Adipose tissue (tissue), 3 donors: ENCODE data around the gene ATP6V0A1. TPM values are rescaled to one million over a fixed set of nuclear protein-coding genes. Genes with fewer than 3 reads are reported as not detected.
"Not testable (repeated sequence)": the region's sequence is repeated elsewhere in the genome, so short reads cannot be mapped to it uniquely, and the experiment has no call there.

Experiments used
- H3K27ac ChIP-seq: one replicate; pipeline ENCODE4 v1.5.1; 2013; ENCODE audit warnings: low read depth, low read length
- WGBS, 3 donors: extraction: QIAGEN DNeasy Blood & Tissue Kit; methylation state at CpG; one replicate each; pipeline ENCODE4 v1.1.7; 2013; 5-methylcytosine and 5-hydroxymethylcytosine counted together
- polyA plus RNA-seq, 3 donors: library from polyadenylated mRNA; stranded (reverse); fragments of 200-250 nt; gene quantifications; one replicate each; pipeline ENCODE4 v1.2.3, GENCODE V29; 2013
- donor health status: healthy with polysubstance abuse.
- donor health status: Bipolar disorder and iron deficiency.
- donor health status: healthy.

The ATP6V0A1 gene
- polyA plus RNA-seq, 3 donors: 17.6 to 30.5 (median 25.8) TPM

- no peak overlapping the region for H3K27ac ChIP-seq
- WGBS, 3 donors: 31 to 54% (median 42%) methylated on average over 3 of the region's 3 CpGs
Observed at GRCh38 chr17:42529061-42529460, 70.4 kb downstream of the ATP6V0A1 start.

- 74 to 99% (median 92%) methylated on average over 2 of the region's 2 CpGs for WGBS, 3 donors
- no peak overlapping the region for H3K27ac ChIP-seq
Observed at GRCh38 chr17:42530952-42531454, 72.3 kb downstream of the ATP6V0A1 start.

- peak overlapping the region; percentile 17 for H3K27ac ChIP-seq
- WGBS, 3 donors: 9 to 13% (median 12%) methylated on average over 54 to 60 of the region's 60 CpGs
Observed at GRCh38 chr17:42531455-42532354, 73.0 kb downstream of the ATP6V0A1 start.

GRCh38 chr17:42535155-42536047, 76.7 kb downstream of the ATP6V0A1 start:
- 35 to 40% (median 37%) methylated on average over 26 of the region's 26 CpGs for WGBS, 3 donors

GRCh38 chr17:42536048-42536371, 77.3 kb downstream of the ATP6V0A1 start, which contains the start of gene NAGLU:
Gene NAGLU (plus strand): TSS chr17:42536241. CDS start chr17:42536273, 32 bp downstream.
- H3K27ac ChIP-seq: peak within 1 kb of the TSS; percentile 15
- 0 to 1% (median 0%) methylated on average over 37 to 40 of the region's 40 CpGs for WGBS, 3 donors

More at GRCh38 chr17:42535155-42536047, 76.7 kb downstream of the ATP6V0A1 start:
- H3K27ac ChIP-seq: peak overlapping the region; percentile 15

- WGBS, 3 donors: 0 to 1% (median 1%) methylated on average over 54 to 65 of the region's 65 CpGs
- no peak overlapping the region for H3K27ac ChIP-seq
Observed at GRCh38 chr17:42536372-42537155, 77.9 kb downstream of the ATP6V0A1 start.

GRCh38 chr17:42537156-42537805, 78.6 kb downstream of the ATP6V0A1 start:
- 85 to 88% (median 87%) methylated on average over 30 of the region's 31 CpGs for whole genome bisulfite sequencing, 3 donors
- H3K27ac ChIP-seq: no peak overlapping the region

- 95 to 97% (median 96%) methylated on average over 5 of the region's 5 CpGs for WGBS, 3 donors
- no peak overlapping the region for H3K27ac ChIP-seq
Observed at GRCh38 chr17:42537826-42538451, 79.3 kb downstream of the ATP6V0A1 start.

GRCh38 chr17:42538482-42538881, 79.8 kb downstream of the ATP6V0A1 start:
- 89 to 96% (median 95%) methylated on average over 14 of the region's 14 CpGs for WGBS, 3 donors
- no peak overlapping the region for H3K27ac ChIP-seq

GRCh38 chr17:42540558-42540957, 81.9 kb downstream of the ATP6V0A1 start:
- WGBS, 3 donors: 94 to 98% (median 94%) methylated on average over 3 to 4 of the region's 4 CpGs
- not testable (repeated sequence) for H3K27ac ChIP-seq

- H3K27ac ChIP-seq: no peak overlapping the region
Observed at GRCh38 chr17:42541041-42541833, 82.6 kb downstream of the ATP6V0A1 start.

GRCh38 chr17:42543190-42544079, 84.8 kb downstream of the ATP6V0A1 start:
- WGBS, 3 donors: 92 to 94% (median 93%) methylated on average over 39 of the region's 39 CpGs
- H3K27ac ChIP-seq: no peak overlapping the region

More at GRCh38 chr17:42541041-42541833, 82.6 kb downstream of the ATP6V0A1 start:
- WGBS, 3 donors: 75 to 87% (median 81%) methylated on average over 17 of the region's 17 CpGs

GRCh38 chr17:42544874-42545283, 86.2 kb downstream of the ATP6V0A1 start:
- no peak overlapping the region for H3K27ac ChIP-seq
- WGBS, 3 donors: 70 to 81% (median 78%) methylated on average over 8 of the region's 8 CpGs

- not testable (repeated sequence) for H3K27ac ChIP-seq
- 87 to 89% (median 89%) methylated on average over 8 to 9 of the region's 9 CpGs for WGBS, 3 donors
Observed at GRCh38 chr17:42545755-42546505, 87.3 kb downstream of the ATP6V0A1 start.

- no peak overlapping the region for H3K27ac ChIP-seq
- 80 to 88% (median 82%) methylated on average over 23 of the region's 23 CpGs for WGBS, 3 donors
Observed at GRCh38 chr17:42547001-42547461, 88.4 kb downstream of the ATP6V0A1 start.
